ENCODE results near the gene HEATR5B. TPM values are rescaled to one million over a fixed set of nuclear protein-coding genes. Genes with fewer than 3 reads are reported as not detected.

HEATR5B gene
- total RNA-seq, 4 donors from 2014 or later = 34.3 to 52.7 (median 44.5) TPM

DNA sequence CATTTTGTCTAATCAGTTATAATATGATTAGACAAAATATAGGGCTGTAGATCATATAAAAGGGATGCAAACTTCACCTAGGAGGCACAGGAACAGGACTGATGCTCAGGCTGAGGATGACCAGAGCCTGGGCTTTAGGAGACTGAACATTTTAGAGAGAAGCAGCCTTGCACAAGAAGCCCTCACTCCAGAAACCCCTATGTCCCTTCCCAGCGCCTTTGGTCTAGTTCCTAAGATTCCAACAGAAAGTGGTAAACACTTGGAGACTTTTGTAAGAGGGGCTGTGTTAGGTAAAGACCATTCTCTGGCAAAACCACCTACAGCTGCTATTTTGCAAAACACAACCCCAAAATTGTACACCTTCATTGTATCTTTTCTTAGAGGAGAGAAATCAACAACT lies 33.4 kb upstream of the HEATR5B start:
- Histone ChIP-seq H3K27me3 (no peaks in the 10 kb centered on the region), H3K9me3 (no peaks in the 10 kb centered on the region), H3K4me3 (replicated peaks in 1 of 3) (no peak overlapping the region), H3K27ac (no peak overlapping the region), H3K36me3 (peaks cover 15 to 39% of the 10 kb centered on the region in 2 donors), H3K4me1 (no peaks in the 10 kb centered on the region)
- intact Hi-C loops (cut with DNase I) = no loop called here
- whole genome bisulfite sequencing, 2 donors = 94 to 100% methylated on average over 1 of the region's 1 CpG
- TF ChIP-seq, protein P1, sequence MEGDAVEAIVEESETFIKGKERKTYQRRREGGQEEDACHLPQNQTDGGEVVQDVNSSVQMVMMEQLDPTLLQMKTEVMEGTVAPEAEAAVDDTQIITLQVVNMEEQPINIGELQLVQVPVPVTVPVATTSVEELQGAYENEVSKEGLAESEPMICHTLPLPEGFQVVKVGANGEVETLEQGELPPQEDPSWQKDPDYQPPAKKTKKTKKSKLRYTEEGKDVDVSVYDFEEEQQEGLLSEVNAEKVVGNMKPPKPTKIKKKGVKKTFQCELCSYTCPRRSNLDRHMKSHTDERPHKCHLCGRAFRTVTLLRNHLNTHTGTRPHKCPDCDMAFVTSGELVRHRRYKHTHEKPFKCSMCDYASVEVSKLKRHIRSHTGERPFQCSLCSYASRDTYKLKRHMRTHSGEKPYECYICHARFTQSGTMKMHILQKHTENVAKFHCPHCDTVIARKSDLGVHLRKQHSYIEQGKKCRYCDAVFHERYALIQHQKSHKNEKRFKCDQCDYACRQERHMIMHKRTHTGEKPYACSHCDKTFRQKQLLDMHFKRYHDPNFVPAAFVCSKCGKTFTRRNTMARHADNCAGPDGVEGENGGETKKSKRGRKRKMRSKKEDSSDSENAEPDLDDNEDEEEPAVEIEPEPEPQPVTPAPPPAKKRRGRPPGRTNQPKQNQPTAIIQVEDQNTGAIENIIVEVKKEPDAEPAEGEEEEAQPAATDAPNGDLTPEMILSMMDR (IDR thresholded peaks at IDR 0.05) = no peak
- no peak for DNase-seq

DNA sequence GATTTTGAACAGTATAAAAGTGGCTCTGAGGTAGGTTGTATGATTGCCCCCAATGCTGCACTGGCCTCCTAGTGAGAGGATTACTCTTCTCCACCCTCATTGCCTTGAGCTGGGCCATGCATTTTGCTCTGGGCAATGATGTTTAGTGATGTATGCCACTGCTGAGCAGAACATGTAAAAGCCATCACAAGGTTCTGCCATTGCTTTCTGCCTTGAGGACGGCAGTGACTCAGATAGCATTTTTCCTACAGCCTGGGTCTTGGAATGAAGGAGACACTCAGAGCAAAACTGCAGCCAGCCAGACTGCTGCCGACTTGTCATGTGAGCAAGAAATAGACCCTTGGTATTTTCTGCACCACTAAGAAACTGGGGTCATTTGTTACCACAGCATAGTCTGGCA lies 27.8 kb upstream of the HEATR5B start:
- H3K4me1 ChIP-seq = no peaks in the 10 kb centered on the region
- H3K9me3 ChIP-seq = no peaks in the 10 kb centered on the region
- TF ChIP-seq POLR2A (IDR thresholded peaks at IDR 0.05) = no peak
- TF ChIP-seq, protein P1 (IDR thresholded peaks at IDR 0.05) = no peak
- no peak overlapping the region for H3K4me3 ChIP-seq (replicated peaks in 1 of 3)
- intact Hi-C loops (cut with DNase I) = no loop called here
- WGBS, 2 donors = 77 to 100% methylated on average over 2 of the region's 2 CpGs
- no peaks in the 10 kb centered on the region for H3K27me3 ChIP-seq
- peaks cover 16 to 42% of the 10 kb centered on the region in 2 donors for H3K36me3 ChIP-seq
- H3K27ac ChIP-seq = no peak overlapping the region
- DNase-seq = no peak

DNA sequence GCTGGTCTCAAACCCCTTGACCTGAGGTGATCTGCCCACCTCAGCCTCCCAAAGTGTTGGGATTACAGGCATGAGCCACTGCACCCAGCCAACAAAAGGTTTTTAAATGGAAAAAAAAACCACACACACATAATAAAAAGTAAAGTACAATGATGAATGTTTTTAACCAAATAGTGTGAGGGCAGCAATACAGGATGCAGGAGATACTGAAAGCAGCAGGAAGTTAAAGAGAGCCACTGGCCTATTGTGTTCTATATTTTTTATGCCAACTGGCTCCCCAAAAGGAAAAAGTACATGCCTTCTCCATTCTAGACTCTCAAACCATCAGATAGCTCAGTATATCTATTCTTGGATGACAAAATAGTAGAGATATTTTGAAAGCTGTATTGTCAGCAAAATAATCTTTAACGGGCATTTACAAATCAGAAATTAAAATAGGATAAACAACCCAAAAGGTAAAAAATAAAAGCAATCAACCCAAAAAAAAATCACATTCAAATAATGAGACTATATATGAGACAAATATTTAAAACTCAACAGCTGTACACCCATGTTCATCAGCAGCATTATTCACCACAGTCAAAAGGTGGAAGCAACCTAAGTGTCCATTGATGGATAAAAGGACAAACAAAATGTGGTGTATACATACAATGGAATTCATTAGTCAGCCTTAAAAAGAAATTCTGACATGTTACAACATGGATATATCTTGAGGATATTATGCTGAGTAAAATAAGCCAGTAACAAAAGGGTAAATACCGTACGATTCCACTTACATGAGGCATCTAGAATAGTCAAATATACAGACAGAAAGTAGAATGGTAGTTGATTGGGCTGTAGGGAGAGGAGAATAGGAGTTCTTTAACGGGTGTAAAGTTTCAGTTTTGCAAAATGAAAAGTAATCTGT lies 26.4 kb upstream of the HEATR5B start:
- 93 to 97% methylated on average over 4 of the region's 4 CpGs for WGBS, 2 donors

DNA sequence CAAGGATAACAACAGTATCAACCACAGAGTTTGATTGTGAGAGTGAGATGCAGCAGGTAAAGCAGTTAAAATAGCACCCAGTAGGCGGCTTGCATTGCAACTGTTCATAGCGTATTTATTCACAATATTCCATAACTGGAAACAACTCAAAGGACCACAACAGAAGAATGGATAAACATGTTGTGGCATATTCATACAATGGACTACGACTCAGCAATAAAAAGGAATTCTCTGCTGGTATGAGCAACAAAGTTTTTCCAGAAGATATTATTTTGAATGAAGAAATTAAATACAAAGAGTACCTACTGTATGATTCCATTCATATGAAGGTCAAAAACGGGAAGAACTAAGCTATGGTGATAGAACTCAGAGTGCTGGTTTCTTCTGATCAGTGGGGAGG lies 25.4 kb upstream of the HEATR5B start:
- no peak overlapping the region for H3K27ac ChIP-seq
- intact Hi-C loops (cut with DNase I) = no loop called here
- H3K4me1 ChIP-seq = no peaks in the 10 kb centered on the region
- H3K36me3 ChIP-seq = peaks cover 30 to 46% of the 10 kb centered on the region in 2 donors
- 97% methylated on average over 4 of the region's 4 CpGs for WGBS, 2 donors
- H3K4me3 ChIP-seq (replicated peaks in 1 of 3) = no peak overlapping the region
- H3K27me3 ChIP-seq = no peaks in the 10 kb centered on the region
- TF ChIP-seq POLR2A (IDR thresholded peaks at IDR 0.05) = no peak
- TF ChIP-seq, protein P1 (IDR thresholded peaks at IDR 0.05) = no peak
- H3K9me3 ChIP-seq = no peaks in the 10 kb centered on the region
- DNase-seq = no peak

More for the DNA sequence above, 26.4 kb upstream of the HEATR5B start:
- no peaks in the 10 kb centered on the region for H3K4me1 ChIP-seq
- no peak for DNase-seq
- peaks cover 30 to 42% of the 10 kb centered on the region in 2 donors for H3K36me3 ChIP-seq
- intact Hi-C loops (cut with DNase I) = no loop called here
- H3K27ac ChIP-seq = no peak overlapping the region
- H3K27me3 ChIP-seq = no peaks in the 10 kb centered on the region
- no peak overlapping the region for H3K4me3 ChIP-seq (replicated peaks in 1 of 3)
- TF ChIP-seq, protein P1 (IDR thresholded peaks at IDR 0.05) = no peak
- TF ChIP-seq POLR2A (IDR thresholded peaks at IDR 0.05) = no peak
- H3K9me3 ChIP-seq = no peaks in the 10 kb centered on the region

DNA sequence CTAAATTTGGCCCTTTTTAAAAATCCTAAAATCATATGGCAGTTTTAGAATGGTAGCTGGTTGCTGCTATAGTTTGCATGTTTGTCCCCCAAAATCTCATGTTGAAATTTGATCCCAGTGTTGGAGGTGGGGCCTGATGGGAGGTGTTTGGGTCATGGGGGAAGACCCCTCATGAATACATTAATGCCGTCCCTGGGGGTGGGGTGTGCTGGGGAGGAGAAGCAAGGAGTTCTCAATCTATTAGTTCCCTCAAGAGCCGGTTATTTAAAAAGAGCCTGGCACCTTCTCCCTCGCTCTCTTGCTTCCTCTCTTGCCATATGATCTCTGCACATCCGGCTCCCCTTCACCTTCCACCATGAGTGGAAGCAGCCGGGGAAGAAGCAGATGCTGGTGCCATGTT lies 21.0 kb upstream of the HEATR5B start:
- H3K27ac ChIP-seq = no peak overlapping the region
- H3K4me3 ChIP-seq (replicated peaks in 1 of 3) = no peak overlapping the region
- WGBS, 2 donors = 89 to 92% methylated on average over 5 of the region's 5 CpGs
- intact Hi-C loops (cut with DNase I) = no loop called here
- H3K36me3 ChIP-seq = peaks cover 36 to 40% of the 10 kb centered on the region in 2 donors
- DNase-seq = no peak
- H3K9me3 ChIP-seq = no peaks in the 10 kb centered on the region
- H3K27me3 ChIP-seq = no peaks in the 10 kb centered on the region
- TF ChIP-seq, protein P1 (IDR thresholded peaks at IDR 0.05) = no peak
- no peak for TF ChIP-seq POLR2A (IDR thresholded peaks at IDR 0.05)
- H3K4me1 ChIP-seq = no peaks in the 10 kb centered on the region
